Uterus (tissue), 4 donors: ENCODE data around the gene SNRNP35. TPM values are rescaled to one million over a fixed set of nuclear protein-coding genes. Genes with fewer than 3 reads are reported as not detected.

Experiments used
- DNase-seq, 2 donors: peaks; one replicate each; pipeline ENCODE4 v3.0.0-alpha.2; 2019 to 2020
- H3K27ac ChIP-seq, 2 donors: fragments of 200-600 bp; sonication (generic); 1 replicate in 1 of 2; 2 replicates in 1 of 2; pipeline ENCODE4 v1.5.1; 2016 to 2018
- H3K27me3 ChIP-seq, 2 donors: fragments of 200-600 bp; sonication (generic); one replicate each; pipeline ENCODE4 v1.5.1; 2018 to 2019; ENCODE audit warnings: control low read depth in 1 of 2
- H3K36me3 ChIP-seq, 2 donors: fragments of 200-600 bp; sonication (generic); one replicate each; pipeline ENCODE4 v1.5.1; 2019; ENCODE audit warnings: control low read depth in 1 of 2
- H3K4me1 ChIP-seq, 2 donors: fragments of 200-600 bp; sonication (generic); one replicate each; pipeline ENCODE4 v1.5.1; 2018 to 2019; ENCODE audit warnings: control low read depth in 1 of 2
- H3K4me3 ChIP-seq, 2 donors: fragments of 200-600 bp; sonication (generic); 1 replicate in 1 of 2; 2 replicates in 1 of 2; pipeline ENCODE4 v1.5.1; 2018 to 2019; ENCODE audit warnings: mild to moderate bottlenecking in 1 of 2
- H3K9me3 ChIP-seq, 2 donors: fragments of 200-600 bp; sonication (generic); one replicate each; pipeline ENCODE4 v1.5.1; 2019; ENCODE audit warnings: control low read depth in 1 of 2
- CTCF ChIP-seq, 4 experiments: fragments of 200-600 bp in 2 of 4; fragments of 450-650 bp in 2 of 4; sonication (generic) in 2 of 4; IDR thresholded peaks; one replicate each; pipeline ENCODE4 v1.5.1; 2016 to 2019; ENCODE audit warnings: antibody characterized with exemption in 4 of 4, mild to moderate bottlenecking in 2 of 4, moderate library complexity in 1 of 4
- POLR2A ChIP-seq, 2 donors: fragments of 450-650 bp; IDR thresholded peaks; one replicate each; pipeline ENCODE4 v1.6.1; 2016; ENCODE audit warnings: antibody characterized with exemption in 2 of 2, mild to moderate bottlenecking in 1 of 2, moderate library complexity in 1 of 2
- intact Hi-C: fragments of 100-400 bp; cut with DNase I; formaldehyde crosslinking; loops from one replicate; pipeline ENCODE4 v1.15.1; 2023; ENCODE audit warnings: low total_unique reads
- total RNA-seq, 4 donors: library from RNA; depleted of rRNA in 3 of 4; stranded (reverse); fragments of >200 nt in 3 of 4; gene quantifications; one replicate each; pipeline versions ENCODE4 v1.1.0 to v1.2.4, GENCODE V29; 2014 to 2023
- donor health status: DM: yes; HTN: yes; CAD: no.

SNRNP35 gene
- total RNA-seq, 4 donors from 2014 or later: 0.29 to 41.0 (median 24.3) TPM

- no peak for DNase-seq
- H3K27ac ChIP-seq: no peak overlapping the region
- H3K27me3 ChIP-seq: no peaks in the 10 kb centered on the region
- no peaks in the 10 kb centered on the region for H3K4me1 ChIP-seq
- H3K9me3 ChIP-seq: no peaks in the 10 kb centered on the region
- intact Hi-C loops: no loop called here
- no peak overlapping the region for H3K4me3 ChIP-seq
- TF ChIP-seq POLR2A (IDR thresholded peaks at IDR 0.05): no peak
- no peak for TF ChIP-seq CTCF (IDR thresholded peaks at IDR 0.05)
- no peaks in the 10 kb centered on the region for H3K36me3 ChIP-seq
Observed at GRCh38 chr12:123499332-123499731, 41.4 kb downstream of the SNRNP35 start.

- no peaks in the 10 kb centered on the region for H3K36me3 ChIP-seq
- H3K4me1 ChIP-seq: no peaks in the 10 kb centered on the region
- no peak for DNase-seq
- no peaks in the 10 kb centered on the region for H3K9me3 ChIP-seq
- intact Hi-C loops: no loop called here
- H3K4me3 ChIP-seq: no peak overlapping the region
- no peaks in the 10 kb centered on the region for H3K27me3 ChIP-seq
- no peak overlapping the region for H3K27ac ChIP-seq
- TF ChIP-seq CTCF (IDR thresholded peaks at IDR 0.05) (no peak), POLR2A (IDR thresholded peaks at IDR 0.05) (no peak)
Observed at GRCh38 chr12:123502163-123502704, 44.3 kb downstream of the SNRNP35 start.

- Histone ChIP-seq H3K36me3 (no peaks in the 10 kb centered on the region), H3K27me3 (no peaks in the 10 kb centered on the region), H3K27ac (no peak overlapping the region), H3K4me1 (no peaks in the 10 kb centered on the region), H3K4me3 (no peak overlapping the region), H3K9me3 (no peaks in the 10 kb centered on the region)
- intact Hi-C loops: no loop called here
- no peak for TF ChIP-seq POLR2A (IDR thresholded peaks at IDR 0.05)
- TF ChIP-seq CTCF (IDR thresholded peaks at IDR 0.05): no peak
- no peak for DNase-seq
Observed at GRCh38 chr12:123506059-123506842, 48.3 kb downstream of the SNRNP35 start.

- no peaks in the 10 kb centered on the region for H3K4me1 ChIP-seq
- H3K36me3 ChIP-seq: no peaks in the 10 kb centered on the region
- intact Hi-C loops: no loop called here
- no peaks in the 10 kb centered on the region for H3K27me3 ChIP-seq
- no peaks in the 10 kb centered on the region for H3K9me3 ChIP-seq
- DNase-seq: no peak
- no peak overlapping the region for H3K27ac ChIP-seq
- TF ChIP-seq POLR2A (IDR thresholded peaks at IDR 0.05) (no peak), CTCF (IDR thresholded peaks at IDR 0.05) (no peak)
- no peak overlapping the region for H3K4me3 ChIP-seq
Observed at GRCh38 chr12:123506843-123507236, 48.9 kb downstream of the SNRNP35 start.

- TF ChIP-seq POLR2A (IDR thresholded peaks at IDR 0.05): no peak
- no peak for TF ChIP-seq CTCF (IDR thresholded peaks at IDR 0.05)
- H3K36me3 ChIP-seq: no peaks in the 10 kb centered on the region
- no peaks in the 10 kb centered on the region for H3K4me1 ChIP-seq
- no peak overlapping the region for H3K4me3 ChIP-seq
- no peak overlapping the region for H3K27ac ChIP-seq
- intact Hi-C loops: no loop called here
- H3K9me3 ChIP-seq: no peaks in the 10 kb centered on the region
- H3K27me3 ChIP-seq: no peaks in the 10 kb centered on the region
- DNase-seq: no peak
Observed at GRCh38 chr12:123512838-123513665, 55.1 kb downstream of the SNRNP35 start.
